Endothelial cell (in vitro differentiated cells): Measurements from ENCODE around the gene RAB11FIP2. TPM values are rescaled to one million over a fixed set of nuclear protein-coding genes. Genes with fewer than 3 reads are reported as not detected.
"Not testable (repeated sequence)": the region's sequence is repeated elsewhere in the genome, so short reads cannot be mapped to it uniquely, and the experiment has no call there.

Experiments used
- DNase-seq: peaks from one replicate; pipeline ENCODE4 v3.0.0; 2021; ENCODE audit warnings: low spot score
- H3K27ac Mint-ChIP-seq: one replicate; pipeline ENCODE4 v1.8.0; 2021; ENCODE audit warnings: mixed read lengths, inconsistent platforms; ENCODE audit not compliant: unreplicated experiment
- H3K27me3 Mint-ChIP-seq: one replicate; pipeline ENCODE4 v1.8.0; 2021; ENCODE audit warnings: mild to moderate bottlenecking, moderate library complexity, mixed read lengths, inconsistent platforms; ENCODE audit not compliant: unreplicated experiment
- H3K36me3 Mint-ChIP-seq: one replicate; pipeline ENCODE4 v1.8.0; 2021; ENCODE audit warnings: mild to moderate bottlenecking, low read depth, mixed read lengths, inconsistent platforms; ENCODE audit not compliant: unreplicated experiment
- H3K4me1 Mint-ChIP-seq: one replicate; pipeline ENCODE4 v1.8.0; 2021; ENCODE audit warnings: mild to moderate bottlenecking, mixed read lengths, inconsistent platforms; ENCODE audit not compliant: unreplicated experiment
- H3K4me3 Mint-ChIP-seq: one replicate; pipeline ENCODE4 v1.8.0; 2021; ENCODE audit warnings: mild to moderate bottlenecking, mixed read lengths, inconsistent platforms; ENCODE audit not compliant: unreplicated experiment
- H3K9me3 Mint-ChIP-seq: one replicate; pipeline ENCODE4 v1.8.0; 2021; ENCODE audit warnings: mixed read lengths, inconsistent platforms; ENCODE audit not compliant: unreplicated experiment
- total RNA-seq: library from RNA; stranded (reverse); fragmentation: NEBNext Ultra II Directional; extraction: Animal tissue kit (Norgen Biotek cat#: 25700); gene quantifications from one replicate; pipeline ENCODE4 v1.2.1, GENCODE V29; 2021; ENCODE audit not compliant: unreplicated experiment
- TF ChIP-seq, protein P1 (sequence below): fragments of 200-600 bp; sonication (generic); IDR thresholded peaks from one replicate; pipeline ENCODE4 v1.5.0; 2021; ENCODE audit warnings: antibody characterized with exemption; ENCODE audit not compliant: unreplicated experiment

Gene RAB11FIP2
- total RNA-seq, 1 donor from 2014 or later = 10.9 TPM

- Mint-ChIP-seq H3K36me3 (no peaks in the 10 kb centered on the region), H3K4me3 (no peak overlapping the region), H3K4me1 (no peaks in the 10 kb centered on the region), H3K27ac (no peak overlapping the region), H3K9me3 (no peaks in the 10 kb centered on the region), H3K27me3 (no peaks in the 10 kb centered on the region)
- TF ChIP-seq, protein P1, sequence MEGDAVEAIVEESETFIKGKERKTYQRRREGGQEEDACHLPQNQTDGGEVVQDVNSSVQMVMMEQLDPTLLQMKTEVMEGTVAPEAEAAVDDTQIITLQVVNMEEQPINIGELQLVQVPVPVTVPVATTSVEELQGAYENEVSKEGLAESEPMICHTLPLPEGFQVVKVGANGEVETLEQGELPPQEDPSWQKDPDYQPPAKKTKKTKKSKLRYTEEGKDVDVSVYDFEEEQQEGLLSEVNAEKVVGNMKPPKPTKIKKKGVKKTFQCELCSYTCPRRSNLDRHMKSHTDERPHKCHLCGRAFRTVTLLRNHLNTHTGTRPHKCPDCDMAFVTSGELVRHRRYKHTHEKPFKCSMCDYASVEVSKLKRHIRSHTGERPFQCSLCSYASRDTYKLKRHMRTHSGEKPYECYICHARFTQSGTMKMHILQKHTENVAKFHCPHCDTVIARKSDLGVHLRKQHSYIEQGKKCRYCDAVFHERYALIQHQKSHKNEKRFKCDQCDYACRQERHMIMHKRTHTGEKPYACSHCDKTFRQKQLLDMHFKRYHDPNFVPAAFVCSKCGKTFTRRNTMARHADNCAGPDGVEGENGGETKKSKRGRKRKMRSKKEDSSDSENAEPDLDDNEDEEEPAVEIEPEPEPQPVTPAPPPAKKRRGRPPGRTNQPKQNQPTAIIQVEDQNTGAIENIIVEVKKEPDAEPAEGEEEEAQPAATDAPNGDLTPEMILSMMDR = no peak
- no peak for DNase-seq
Measured at GRCh38 chr10:118072840-118073239, 26.1 kb upstream of the RAB11FIP2 start.

DNA sequence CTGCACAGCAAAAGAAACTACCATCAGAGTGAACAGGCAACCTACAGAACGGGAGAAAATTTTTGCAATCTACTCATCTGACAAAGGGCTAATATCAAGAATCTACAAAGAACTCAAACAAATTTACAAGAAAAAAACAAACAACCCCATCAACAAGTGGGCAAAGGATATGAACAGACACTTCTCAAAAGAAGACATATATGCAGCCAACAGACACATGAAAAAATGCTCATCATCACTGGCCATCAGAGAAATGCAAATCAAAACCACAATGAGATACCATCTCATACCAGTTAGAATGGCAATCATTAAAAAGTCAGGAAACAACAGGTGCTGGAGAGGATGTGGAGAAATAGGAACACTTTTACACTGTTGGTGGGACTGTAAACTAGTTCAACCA, 20.6 kb upstream of the RAB11FIP2 start:
- H3K36me3 Mint-ChIP-seq, DNase-seq, H3K27ac Mint-ChIP-seq, H3K4me3 Mint-ChIP-seq, H3K27me3 Mint-ChIP-seq, H3K9me3 Mint-ChIP-seq, H3K4me1 Mint-ChIP-seq: not testable (repeated sequence)

- DNase-seq = no peak
- Mint-ChIP-seq H3K4me3 (no peak overlapping the region), H3K36me3 (no peaks in the 10 kb centered on the region), H3K27me3 (no peaks in the 10 kb centered on the region), H3K9me3 (no peaks in the 10 kb centered on the region), H3K4me1 (no peaks in the 10 kb centered on the region), H3K27ac (no peak overlapping the region)
- TF ChIP-seq, protein P1 = no peak
Measured at GRCh38 chr10:118062798-118063238, 16.1 kb upstream of the RAB11FIP2 start.

DNA sequence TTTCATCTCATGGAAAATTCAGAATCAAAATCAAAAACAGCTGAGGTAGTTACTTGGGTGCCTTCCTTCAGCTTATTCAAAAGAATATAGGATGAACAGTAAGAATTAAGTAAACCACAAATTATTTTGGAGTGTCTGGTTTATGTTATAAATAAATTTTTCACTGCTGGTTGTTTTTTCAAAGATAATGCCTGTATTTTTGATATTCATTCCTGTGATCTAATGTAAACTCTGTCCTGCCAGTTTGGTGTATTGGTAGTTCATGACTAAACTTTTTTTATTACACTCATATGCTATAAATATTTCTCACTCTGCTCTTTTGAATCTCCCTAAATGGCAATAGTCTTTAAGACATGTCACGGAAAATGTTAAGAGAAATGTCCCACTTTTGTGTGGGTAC, 11.6 kb upstream of the RAB11FIP2 start:
- no peak overlapping the region for H3K27ac Mint-ChIP-seq
- no peaks in the 10 kb centered on the region for H3K27me3 Mint-ChIP-seq
- H3K4me1 Mint-ChIP-seq = no peaks in the 10 kb centered on the region

GRCh38 chr10:118057361-118057760, 10.6 kb upstream of the RAB11FIP2 start:
- Mint-ChIP-seq H3K9me3 (no peaks in the 10 kb centered on the region), H3K27ac (no peak overlapping the region)
- TF ChIP-seq, protein P1 = no peak

More for the DNA sequence above, 11.6 kb upstream of the RAB11FIP2 start:
- Mint-ChIP-seq H3K36me3 (no peaks in the 10 kb centered on the region), H3K9me3 (no peaks in the 10 kb centered on the region), H3K4me3 (no peak overlapping the region)
- TF ChIP-seq, protein P1 = no peak
- no peak for DNase-seq

More at GRCh38 chr10:118057361-118057760, 10.6 kb upstream of the RAB11FIP2 start:
- DNase-seq = no peak
- Mint-ChIP-seq H3K27me3 (no peaks in the 10 kb centered on the region), H3K4me3 (no peak overlapping the region), H3K36me3 (no peaks in the 10 kb centered on the region), H3K4me1 (no peaks in the 10 kb centered on the region)
